Panc1 (cell line): ENCODE data around the gene MAP3K1. TPM values are rescaled to one million over a fixed set of nuclear protein-coding genes. Genes with fewer than 3 reads are reported as not detected.

Experiments
- ATAC-seq: fragments of 200-7000 bp; cut with Tn5 transposase; 2 replicates; pipeline ENCODE4 v1.9.1; 2020; ENCODE audit warnings: mild to moderate bottlenecking, moderate library complexity
- BruUV-seq: library from RNA; stranded (reverse); fragments of 400-500 nt; replicated peaks from 2 replicates; lab custom pipeline; 2021; lab: Mats Ljungman, UMichigan
- CTCF ChIA-PET: fragments of 300-600 bp; sonication (Branson Sonifier 250); formaldehyde crosslinking; loops from one replicate; lab custom pipeline; 2022; ENCODE audit warnings: antibody characterized with exemption; lab: Charles Lee
- POLR2A ChIA-PET: fragments of 300-600 bp; sonication (Branson Sonifier 250); formaldehyde crosslinking; loops from one replicate; lab custom pipeline; 2022; ENCODE audit warnings: antibody characterized with exemption; lab: Charles Lee
- DNase-seq: peaks from one replicate; pipeline ENCODE4 v3.0.0-alpha.2; 2010; ENCODE audit warnings: low read depth, low spot score
- H3K27ac ChIP-seq: 2 replicates; pipeline ENCODE4 v1.5.1; 2011; ENCODE audit warnings: mild to moderate bottlenecking, low read length, inconsistent platforms
- H3K27me3 ChIP-seq: fragments of 200-500 bp; sonication (Bioruptor generic); 2 replicates; pipeline ENCODE4 v1.6.0; 2014; ENCODE audit warnings: low read length, inconsistent platforms; ENCODE audit not compliant: control insufficient read depth, insufficient read depth
- H3K36me3 ChIP-seq: fragments of 200-500 bp; sonication (Bioruptor generic); 2 replicates; pipeline ENCODE4 v1.5.1; 2014; ENCODE audit warnings: inconsistent platforms, mild to moderate bottlenecking, low read length, moderate library complexity; ENCODE audit not compliant: control insufficient read depth, insufficient read depth
- H3K4me1 ChIP-seq: 2 replicates; pipeline ENCODE4 v1.5.1; 2011; ENCODE audit warnings: inconsistent platforms, mild to moderate bottlenecking, low read length, moderate library complexity; ENCODE audit not compliant: control insufficient read depth, insufficient read depth
- H3K4me3 ChIP-seq, 2 experiments: 2 replicates each; pipeline ENCODE4 v1.5.1; 2011 to 2012; ENCODE audit warnings: low read depth in 2 of 2, low read length in 2 of 2, mild to moderate bottlenecking in 2 of 2, inconsistent platforms in 1 of 2, moderate library complexity in 1 of 2
- H3K9me3 ChIP-seq: fragments of 200-500 bp; sonication (Bioruptor generic); 2 replicates; pipeline ENCODE4 v1.5.1; 2014; ENCODE audit warnings: low read depth, mild to moderate bottlenecking, inconsistent platforms, low read length, moderate library complexity; ENCODE audit not compliant: control insufficient read depth, insufficient read depth
- CTCF ChIP-seq: fragments of 450-650 bp; IDR thresholded peaks from 2 replicates; pipeline ENCODE4 v1.5.1; 2017; ENCODE audit warnings: mild to moderate bottlenecking
- POLR2AphosphoS5 ChIP-seq: IDR thresholded peaks from 2 replicates; pipeline ENCODE4 v1.6.1; 2012; ENCODE audit warnings: mild to moderate bottlenecking, low read depth, low read length, moderate library complexity
- REST ChIP-seq, 2 experiments: IDR thresholded peaks; 2 replicates each; pipeline ENCODE4 v1.6.1; 2011 to 2012; ENCODE audit warnings: low read depth in 2 of 2, control low read depth in 1 of 2, low read length in 1 of 2, mild to moderate bottlenecking in 1 of 2, moderate library complexity in 1 of 2; ENCODE audit not compliant: insufficient read depth in 1 of 2
- SIN3A ChIP-seq: IDR thresholded peaks from 2 replicates; pipeline ENCODE4 v1.6.1; 2012; ENCODE audit warnings: low read depth, mild to moderate bottlenecking, low read length, moderate library complexity, borderline replicate concordance; ENCODE audit not compliant: insufficient read depth
- TCF7L2 ChIP-seq: IDR thresholded peaks from 2 replicates; pipeline ENCODE4 v1.6.1; 2011; ENCODE audit warnings: mild to moderate bottlenecking, low read depth, low read length, inconsistent platforms
- in situ Hi-C: cut with HindIII; loops from 2 replicates; pipeline ENCODE4 v1.10.0; 2016; ENCODE audit warnings: low sequenced_read_pairs, low pct_unique_long_range_greater_than_20kb
- intact Hi-C: fragments of 100-400 bp; cut with micrococcal nuclease; formaldehyde crosslinking; loops from one replicate; pipeline ENCODE4 v1.10.0; 2022; ENCODE audit not compliant: unreplicated experiment
- total RNA-seq: library from RNA; stranded (reverse); gene quantifications from one replicate; pipeline ENCODE4 v1.2.1, GENCODE V29; 2021; ENCODE audit not compliant: unreplicated experiment

MAP3K1 gene
- total RNA-seq, 1 experiment from 2014 or later, result 6.2 TPM

- Histone ChIP-seq H3K4me3 (peak overlapping the region; percentile 76 to 81), H3K36me3 (no peaks in the 10 kb centered on the region), H3K27me3 (no peaks in the 10 kb centered on the region; the same call in 1 of the 2 replicates), H3K9me3 (no peaks in the 10 kb centered on the region), H3K27ac (0 out of 2 replicates have a peak overlapping the region, but pooled peaks have one; percentile 34), H3K4me1 (peaks cover 9% of the 10 kb centered on the region; the same call in 1 of the 2 replicates)
- ATAC-seq (no peak), DNase-seq (no peak)
- ChIA-PET CTCF (interaction anchor here (0.7 kb wide), 1 partner anchor 1013 kb away, joined by 3 read pairs; no protein-coding TSS in a partner anchor), POLR2A (no interaction called here)
- TF ChIP-seq REST (IDR thresholded peaks at IDR 0.05; ENCODE audit: insufficient read depth in 1 of 2, low read depth in 2 of 2, low read length in 1 of 2) (no peak), TCF7L2 (no peak), POLR2AphosphoS5 (no peak), CTCF (no peak), SIN3A (no peak)
- in situ Hi-C loops (no loop called here), intact Hi-C loops (loop anchor here (10.0 kb wide), 1 partner anchor 330 kb away; no protein-coding TSS in a partner anchor)
- BruUV-seq, result no TSS peak
Observed at GRCh38 chr5:56814361-56814962, 887 bp upstream of the MAP3K1 start.

- ChIA-PET POLR2A (no interaction called here), CTCF (no interaction called here)
- ATAC-seq (peak; percentile 76), DNase-seq (no peak)
- intact Hi-C loops, result loop anchor here (10.0 kb wide), 1 partner anchor 331 kb away; no protein-coding TSS in a partner anchor
- no peaks in the 10 kb centered on the region for H3K9me3 ChIP-seq
- H3K36me3 ChIP-seq, result no peaks in the 10 kb centered on the region
- peak overlapping the region; percentile 76 to 81 for H3K4me3 ChIP-seq
- TF ChIP-seq REST (IDR thresholded peaks at IDR 0.05; ENCODE audit: insufficient read depth in 1 of 2, low read depth in 2 of 2, low read length in 1 of 2) (no peak), POLR2AphosphoS5 (no peak), CTCF (no peak), TCF7L2 (no peak), SIN3A (no peak)
- peaks cover 9% of the 10 kb centered on the region; the same call in 1 of the 2 replicates for H3K4me1 ChIP-seq
- in situ Hi-C loops, result no loop called here
- BruUV-seq, result no TSS peak
- peak overlapping the region; percentile 75; the same call in 1 of the 2 replicates for H3K27ac ChIP-seq
- no peaks in the 10 kb centered on the region; the same call in 1 of the 2 replicates for H3K27me3 ChIP-seq
Observed at GRCh38 chr5:56815658-56816545, 553 bp downstream of the MAP3K1 start.
